ENCODE results near the gene ARHGEF25.

Gene ARHGEF25

DNA sequence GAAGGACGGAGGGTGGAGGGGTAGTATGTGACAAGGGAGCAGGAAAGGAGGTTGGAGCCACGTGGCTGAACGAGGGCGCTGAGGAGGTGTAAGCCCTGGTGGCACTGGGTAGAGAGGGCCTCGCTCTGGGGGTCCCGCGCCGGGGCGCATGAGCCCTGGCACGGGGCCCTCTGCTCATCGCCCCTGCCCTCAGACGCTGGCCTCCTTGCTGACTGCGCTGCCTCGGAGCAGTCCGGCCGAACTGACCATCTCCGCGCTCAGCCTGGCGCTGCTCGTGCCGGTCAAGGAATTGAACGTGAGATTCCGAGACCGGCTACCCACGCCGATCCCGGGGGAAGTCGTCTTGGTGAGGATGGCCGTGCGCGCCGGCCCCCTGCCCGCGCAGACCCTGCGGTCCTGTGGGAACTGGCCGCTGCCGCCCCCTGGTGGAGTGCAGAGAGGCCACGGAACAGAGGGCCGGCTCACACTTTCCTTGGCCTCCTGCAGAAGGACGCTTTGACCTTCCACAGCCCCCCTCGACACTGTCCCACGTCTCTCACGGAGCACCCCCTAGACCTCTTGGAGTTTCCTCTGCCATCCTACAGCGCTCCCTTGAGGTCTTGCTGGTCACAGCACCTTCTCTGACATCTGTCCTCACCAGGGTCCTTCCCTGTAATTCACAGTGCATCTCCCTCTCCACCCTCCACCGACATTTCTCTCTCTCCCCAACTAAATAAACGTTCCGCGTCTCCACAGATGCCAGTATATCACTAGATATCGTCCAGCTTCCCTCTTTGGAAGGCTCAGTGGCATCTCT lies 10.5 kb downstream of the ARHGEF25 start:
- DNase-seq (ENCODE audit: low read depth in 3 of 3), result peak in 2 of 3 experiments; percentile 43 to 59

DNA sequence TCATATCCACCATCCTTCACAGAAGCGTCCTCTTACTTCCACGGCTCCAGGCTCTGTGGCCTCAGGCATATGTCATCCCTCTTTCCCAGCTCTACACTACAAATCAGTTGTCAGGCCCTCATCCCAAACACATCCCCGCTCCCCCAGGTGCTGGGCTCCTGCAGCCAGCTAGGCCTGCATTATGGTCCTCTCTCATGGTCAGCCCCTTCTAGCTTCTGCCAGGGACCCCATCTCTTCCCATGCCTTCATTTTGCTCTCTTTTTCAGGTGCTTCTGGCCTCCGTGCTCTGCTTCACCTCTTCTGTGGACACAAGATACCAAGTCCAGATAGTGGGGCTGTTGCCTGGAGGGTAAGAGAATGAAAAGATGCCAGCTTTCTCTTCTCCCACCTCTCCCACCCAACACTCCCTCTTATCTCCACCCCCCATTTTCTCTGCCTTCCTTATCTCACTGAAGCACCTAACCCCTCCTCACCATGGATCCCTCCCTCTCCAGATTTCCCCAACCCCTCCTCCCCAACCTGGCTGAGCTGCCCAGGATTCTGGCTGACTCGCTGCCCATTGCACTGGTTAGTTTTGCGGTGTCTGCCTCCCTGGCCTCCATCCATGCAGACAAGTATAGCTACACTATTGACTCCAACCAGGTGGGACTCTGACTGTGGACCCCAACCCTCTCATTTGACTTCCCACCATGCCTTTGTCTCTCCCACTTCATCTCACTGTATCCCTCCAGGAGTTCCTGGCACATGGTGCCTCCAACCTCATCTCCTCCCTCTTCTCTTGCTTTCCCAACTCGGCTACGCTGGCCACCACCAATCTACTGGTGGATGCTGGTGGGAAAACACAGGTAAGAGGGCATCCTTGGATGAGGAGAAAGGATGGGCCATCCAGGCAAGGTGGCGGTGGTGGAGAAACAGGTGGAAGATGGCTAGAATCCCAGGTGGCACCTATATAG lies 11.3 kb downstream of the ARHGEF25 start:
- no peak for DNase-seq (ENCODE audit: low read depth in 3 of 3)

DNA sequence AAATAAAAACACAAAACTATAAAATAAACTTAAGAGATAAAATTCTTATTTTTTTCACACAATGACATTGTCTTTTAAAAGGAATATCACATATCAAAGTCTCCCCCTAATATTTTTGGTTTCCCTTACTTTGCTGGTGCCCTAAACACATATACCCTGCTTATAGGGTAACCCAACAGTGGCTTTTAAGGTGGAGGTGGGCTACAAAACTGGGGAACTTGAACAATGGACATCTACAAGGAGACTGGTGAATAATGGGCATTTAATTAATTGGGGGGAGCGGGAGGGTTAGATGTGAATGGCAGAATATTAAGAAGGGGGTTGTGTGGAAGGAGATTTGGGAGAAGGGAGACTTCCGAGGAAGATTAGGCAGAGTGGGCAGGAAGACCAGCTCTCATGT lies 12.2 kb downstream of the ARHGEF25 start:
- no peak for DNase-seq (ENCODE audit: low read depth in 3 of 3)

DNA sequence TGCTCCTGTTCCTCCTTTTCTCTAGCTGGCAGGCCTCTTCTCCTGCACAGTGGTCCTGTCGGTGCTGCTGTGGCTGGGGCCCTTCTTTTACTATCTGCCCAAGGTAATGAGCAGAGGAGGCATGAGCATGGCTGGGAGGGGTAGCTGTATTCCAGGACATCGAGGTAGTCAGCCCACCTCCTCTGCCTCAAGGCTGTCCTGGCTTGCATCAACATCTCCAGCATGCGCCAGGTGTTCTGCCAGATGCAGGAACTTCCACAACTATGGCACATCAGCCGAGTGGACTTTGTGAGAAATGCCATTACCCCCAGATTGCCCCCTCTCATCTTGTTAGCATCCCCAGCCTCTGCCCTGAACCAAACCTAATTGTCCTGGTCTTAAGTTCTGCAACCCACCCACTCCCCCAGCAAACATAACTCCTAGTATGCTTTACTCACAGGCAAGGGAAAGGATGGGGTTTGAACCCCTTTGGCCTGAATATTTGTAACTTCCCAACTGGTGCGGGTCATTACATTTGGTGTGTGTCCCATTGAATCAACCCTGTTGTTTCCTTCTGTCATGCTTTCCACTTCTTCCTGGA lies 12.7 kb downstream of the ARHGEF25 start:
- DNase-seq (ENCODE audit: low read depth in 3 of 3), result no peak

DNA sequence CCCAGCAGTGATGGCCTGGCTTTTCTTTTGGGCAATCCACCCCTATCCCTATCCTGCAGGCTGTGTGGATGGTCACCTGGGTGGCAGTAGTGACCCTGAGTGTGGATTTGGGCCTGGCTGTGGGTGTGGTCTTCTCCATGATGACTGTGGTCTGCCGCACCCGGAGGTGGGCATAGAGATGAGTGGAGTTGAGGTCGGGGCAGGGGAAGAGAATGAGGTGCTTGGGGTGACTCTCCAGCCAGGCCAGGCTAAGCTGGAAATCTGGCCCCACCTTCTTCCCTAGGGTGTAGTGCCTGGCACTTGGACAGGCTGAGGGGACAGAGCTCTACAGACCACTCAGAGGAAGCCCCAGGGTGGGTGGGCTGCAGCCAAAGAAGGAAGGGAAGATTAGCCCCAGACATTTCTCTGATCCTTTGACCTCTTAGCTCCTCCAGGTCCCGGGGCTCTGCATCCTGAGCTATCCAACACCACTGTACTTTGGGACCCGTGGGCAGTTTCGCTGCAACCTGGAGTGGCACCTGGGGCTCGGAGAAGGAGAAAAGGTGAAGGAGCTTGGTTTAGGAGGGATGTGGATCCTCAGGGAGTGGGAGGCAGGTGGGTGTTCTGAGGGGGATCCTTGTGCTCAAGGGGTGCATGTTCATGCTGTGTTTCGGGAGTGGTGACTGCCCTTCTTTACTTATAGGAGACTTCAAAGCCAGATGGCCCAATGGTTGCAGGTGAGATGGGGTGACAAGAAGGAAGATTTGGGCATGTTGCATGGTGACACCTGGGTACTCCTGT lies 13.4 kb downstream of the ARHGEF25 start:
- DNase-seq (ENCODE audit: low read depth in 3 of 3), result no peak

DNA sequence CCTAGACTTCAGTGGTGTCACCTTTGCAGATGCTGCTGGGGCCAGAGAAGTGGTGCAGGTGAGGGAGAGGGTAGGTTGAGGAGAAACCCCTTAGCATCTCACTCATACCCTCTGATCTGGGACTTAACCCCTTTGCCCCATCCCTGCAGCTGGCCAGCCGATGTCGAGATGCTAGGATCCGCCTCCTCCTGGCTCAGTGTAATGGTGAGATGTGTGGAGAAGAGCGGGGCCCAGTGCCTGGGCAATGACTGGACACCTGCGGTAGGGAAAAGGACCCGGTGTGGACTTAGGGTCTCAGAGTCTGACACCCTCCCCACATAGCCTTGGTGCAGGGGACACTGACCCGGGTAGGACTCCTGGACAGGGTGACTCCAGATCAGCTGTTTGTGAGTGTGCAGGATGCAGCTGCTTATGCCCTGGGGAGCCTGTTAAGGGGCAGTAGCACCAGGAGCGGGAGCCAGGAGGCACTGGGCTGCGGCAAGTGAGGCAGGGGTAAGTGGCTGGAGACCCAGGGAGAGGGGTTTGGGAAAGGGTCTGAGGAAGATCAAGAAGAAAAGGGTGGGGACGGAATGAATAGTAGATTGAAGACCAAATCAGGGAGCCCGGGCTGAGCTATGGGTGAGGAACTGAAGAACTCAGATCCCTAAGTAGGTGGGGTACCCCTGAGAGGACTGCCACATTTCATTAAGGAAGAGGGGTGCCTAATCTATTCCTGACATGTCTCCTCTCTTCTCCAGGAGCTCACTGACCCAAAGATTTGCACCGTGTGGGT lies 14.2 kb downstream of the ARHGEF25 start:
- DNase-seq (ENCODE audit: low read depth in 3 of 3), result no peak

GRCh38 chr12:57626111-57626920 lies 15.1 kb downstream of the ARHGEF25 start:
- no peak for DNase-seq (ENCODE audit: low read depth in 3 of 3)

DNA sequence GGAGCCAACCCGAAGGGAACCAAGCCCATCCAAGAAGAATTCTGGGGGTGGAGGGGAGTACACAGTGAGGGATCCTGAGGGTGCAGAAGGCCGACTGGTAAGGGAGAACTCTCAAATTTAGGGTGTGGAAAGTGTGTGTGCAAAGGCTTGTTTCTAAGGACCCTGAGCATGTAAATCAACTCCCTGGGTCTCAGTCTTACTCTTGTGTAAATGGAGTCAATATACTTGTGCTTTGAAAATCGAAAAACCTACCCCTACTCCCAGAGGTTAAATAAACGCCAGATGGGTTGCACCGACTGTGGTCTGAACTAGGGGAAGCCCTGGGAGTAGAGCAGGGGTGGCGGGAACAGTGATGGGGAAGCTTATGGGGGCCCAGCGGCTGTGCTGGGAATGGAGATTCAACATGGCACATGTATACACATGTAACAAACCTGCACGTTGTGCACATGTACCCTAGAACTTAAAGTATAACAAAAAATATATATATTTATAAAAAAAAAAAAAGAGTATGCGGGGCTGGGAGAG lies 15.7 kb downstream of the ARHGEF25 start:
- DNase-seq (ENCODE audit: low read depth in 3 of 3), result no peak

DNA sequence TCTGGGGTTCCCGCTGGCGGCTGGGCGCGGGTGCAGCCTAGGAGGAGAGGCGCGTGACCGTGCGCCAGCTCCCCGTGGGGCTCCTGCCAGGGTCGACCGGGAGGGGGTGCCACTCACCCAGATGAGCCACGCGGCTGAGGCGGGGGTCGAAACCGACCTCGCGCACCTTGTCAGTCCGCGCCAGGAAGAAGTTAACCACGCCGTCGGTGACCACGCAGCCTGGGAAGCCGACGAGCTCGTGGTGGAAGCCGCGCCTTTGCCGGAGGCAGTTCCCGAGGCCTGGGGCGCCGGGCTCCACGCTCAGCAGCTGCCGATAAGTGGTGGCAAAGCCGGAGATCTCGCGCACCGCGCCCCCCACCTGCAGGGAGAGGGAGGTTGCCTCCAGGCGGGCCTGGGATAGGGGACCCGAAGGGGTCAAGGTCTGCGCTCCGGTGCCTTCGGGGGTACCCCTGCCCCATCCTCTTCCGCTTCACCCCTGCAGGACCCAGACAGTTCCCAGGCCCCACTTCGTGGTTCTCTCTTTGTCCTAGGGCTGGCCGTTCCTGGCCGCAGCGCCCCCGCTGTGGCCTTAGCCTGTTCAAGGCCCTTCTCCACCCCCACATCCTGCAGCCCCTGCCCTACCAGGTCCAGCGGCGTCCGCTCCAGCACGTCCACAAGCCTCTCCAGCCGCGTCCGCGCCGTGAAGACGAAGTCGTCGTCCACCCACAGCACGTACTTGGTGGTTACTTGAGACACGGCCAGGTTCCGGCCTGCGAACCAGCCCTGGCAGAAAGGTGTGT lies 16.5 kb downstream of the ARHGEF25 start:
- no peak for DNase-seq (ENCODE audit: low read depth in 3 of 3)

- DNase-seq (ENCODE audit: low read depth in 3 of 3), result no peak
Measured at GRCh38 chr12:57628280-57629191, 17.3 kb downstream of the ARHGEF25 start.

DNA sequence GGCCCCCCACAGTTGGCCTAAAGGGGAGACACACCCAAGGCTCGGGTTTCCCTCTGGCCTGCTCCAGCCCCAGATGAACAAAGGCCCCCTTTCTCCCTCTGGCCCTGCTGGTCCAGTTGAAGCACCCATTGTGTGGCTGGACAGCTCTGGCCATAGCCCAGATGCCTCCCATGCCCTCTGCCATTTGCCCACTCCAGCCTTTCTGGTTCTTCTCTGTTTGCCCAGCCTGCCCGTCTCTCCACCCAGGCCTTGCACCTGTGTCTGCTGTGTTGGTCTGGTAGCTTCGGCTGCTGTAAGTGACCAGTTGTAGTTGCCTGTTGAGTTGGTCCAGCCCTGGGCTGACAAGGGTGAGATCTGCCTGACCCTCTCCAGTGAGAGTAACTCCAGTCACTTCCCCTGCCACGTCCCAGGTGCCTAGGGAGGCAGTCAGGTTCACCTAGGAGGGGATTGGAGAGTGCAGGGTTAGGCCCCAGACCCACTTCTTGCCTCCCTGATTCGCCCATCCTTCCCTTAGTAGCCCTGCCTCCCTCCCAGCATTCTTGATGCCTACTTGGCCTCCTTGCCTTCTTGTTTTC lies 18.7 kb downstream of the ARHGEF25 start:
- DNase-seq (ENCODE audit: low read depth in 3 of 3), result no peak

DNA sequence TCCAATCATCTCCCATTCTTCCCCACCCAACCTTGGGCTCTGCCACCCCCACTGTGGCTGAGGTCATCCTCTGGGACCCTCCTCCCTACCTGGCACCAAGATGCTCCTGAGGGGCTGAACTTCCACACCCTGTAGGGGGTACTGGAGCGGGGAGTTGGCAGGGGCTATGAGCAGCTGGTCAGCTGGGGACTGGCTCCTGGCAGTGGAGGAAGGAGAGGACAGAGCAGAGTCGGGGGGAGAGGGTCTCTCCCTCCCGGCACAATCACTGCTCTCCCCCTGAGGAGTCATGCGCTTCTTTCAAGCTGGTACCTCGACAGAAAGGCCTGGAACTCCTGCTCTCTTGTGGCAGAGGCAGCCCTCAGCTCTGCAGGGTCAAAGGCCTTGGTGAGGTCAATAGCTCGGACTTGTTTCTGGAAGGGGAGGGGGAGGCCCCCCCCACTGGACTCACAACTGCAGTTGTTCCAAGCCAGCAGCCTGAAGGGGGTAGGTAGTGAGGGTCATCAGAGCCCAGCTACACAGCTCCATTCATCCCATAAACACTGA lies 19.7 kb downstream of the ARHGEF25 start:
- no peak for DNase-seq (ENCODE audit: low read depth in 3 of 3)

DNA sequence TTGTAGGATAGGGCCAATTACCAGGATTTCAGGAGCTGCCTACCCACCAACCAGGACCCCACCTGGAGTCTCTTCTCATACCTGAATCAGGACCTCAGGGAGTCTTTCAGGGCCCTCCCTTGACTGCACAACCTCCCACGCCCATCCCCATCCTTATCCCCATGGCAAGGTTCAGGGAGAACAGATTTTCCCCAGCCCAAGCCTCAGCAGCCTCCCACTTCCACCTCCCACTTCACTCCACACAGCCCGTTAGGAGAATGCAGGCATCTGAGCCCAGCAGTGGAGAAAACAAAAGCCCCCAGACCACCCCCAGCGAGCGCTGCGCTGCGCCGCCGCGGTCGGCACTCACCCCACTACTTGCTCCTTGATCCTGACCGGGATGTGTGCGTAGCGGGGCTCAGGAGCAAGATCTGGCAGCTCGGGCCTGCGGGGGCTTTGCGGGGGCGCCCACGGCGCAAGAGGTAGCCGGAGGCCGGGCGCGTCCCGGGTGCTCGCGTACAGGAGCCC lies 20.4 kb downstream of the ARHGEF25 start:
- no peak for DNase-seq (ENCODE audit: low read depth in 3 of 3)

DNA sequence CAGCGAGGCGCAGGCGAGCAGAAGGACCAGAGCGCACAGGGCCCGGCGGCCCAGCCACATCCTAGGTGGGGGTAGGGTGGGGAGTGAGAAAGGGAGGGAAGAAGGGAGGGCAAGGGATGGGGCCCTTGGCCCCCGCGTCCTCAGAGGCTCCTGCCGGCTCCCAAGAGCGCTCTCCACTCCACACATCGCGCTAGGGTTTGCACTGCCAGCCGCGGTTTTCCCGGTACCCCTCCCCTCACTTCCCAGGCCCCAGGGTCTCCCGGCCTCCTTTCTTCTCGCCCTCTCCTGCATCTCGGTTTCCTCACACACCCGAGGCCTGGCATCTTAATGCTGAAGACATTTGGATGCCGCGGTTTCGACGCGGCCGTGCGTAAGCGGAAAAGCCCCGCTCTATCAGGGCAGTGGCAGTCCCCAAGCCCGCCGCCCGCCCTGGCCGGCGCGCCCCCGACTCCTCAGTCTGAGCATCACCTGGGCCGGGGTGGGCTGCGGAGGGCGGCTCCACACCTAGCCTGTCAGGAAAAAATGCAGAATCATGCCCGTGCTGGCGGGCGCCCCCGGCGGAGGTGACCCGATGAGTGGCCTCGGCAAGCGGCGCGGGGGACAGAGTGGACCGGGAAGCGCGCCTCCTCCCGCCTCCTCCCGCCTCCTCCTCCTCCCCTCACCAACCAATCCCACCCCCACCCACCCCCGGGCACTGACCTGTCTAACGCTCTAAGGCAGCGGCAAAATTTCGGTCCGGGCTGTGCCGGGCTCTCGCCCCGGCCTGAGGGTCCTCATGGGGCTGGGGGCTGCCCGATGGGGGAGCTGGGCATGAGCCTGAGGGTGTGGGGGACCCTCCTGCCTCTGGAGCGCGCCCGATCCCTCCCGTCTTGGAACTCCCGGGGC lies 21.1 kb downstream of the ARHGEF25 start:
- peak in 1 of 3 experiments; percentile 25 for DNase-seq (ENCODE audit: low read depth in 3 of 3)

DNA sequence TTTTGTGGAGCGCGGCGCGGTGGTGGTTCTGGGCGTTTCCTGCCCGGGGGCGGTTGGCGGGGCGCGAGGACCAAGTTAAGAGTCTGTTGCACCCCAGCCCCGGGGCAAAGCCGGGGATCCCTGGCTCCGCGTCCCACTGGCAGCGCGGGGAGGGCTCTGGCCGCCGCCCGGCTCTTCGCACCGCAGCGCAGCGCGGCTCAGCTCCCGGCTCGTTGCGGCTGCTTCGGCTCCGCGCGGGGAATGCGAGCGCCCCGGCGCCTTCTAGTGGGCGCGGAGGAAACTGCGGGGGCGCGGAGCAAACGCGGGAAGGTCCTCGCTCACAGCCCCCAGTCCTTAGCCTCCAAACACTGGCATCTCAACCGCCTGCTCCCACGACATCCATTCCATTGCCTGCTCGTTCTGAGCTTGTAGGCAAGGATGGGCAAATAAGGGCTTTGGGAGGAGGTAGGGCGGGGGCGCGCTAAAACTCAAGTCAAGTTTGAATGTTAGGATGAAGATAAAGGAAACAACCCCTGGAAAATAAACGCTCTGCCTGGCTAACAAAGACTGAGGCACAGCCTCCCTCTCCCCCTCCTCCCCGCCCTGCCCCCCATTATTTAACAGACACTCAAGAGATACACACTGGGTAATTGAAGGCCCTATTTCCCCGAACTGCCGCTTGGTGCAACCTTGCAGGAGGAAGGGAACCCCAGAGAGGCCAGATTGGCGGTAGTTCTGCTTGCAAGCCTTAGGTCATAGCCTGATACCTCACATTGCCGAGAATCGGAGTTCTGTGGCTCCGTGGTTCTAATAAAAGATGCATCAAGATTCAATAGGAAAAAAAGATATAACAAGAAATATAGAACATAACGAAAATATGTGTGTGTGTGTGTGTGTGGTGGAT lies 22.0 kb downstream of the ARHGEF25 start, which contains the start of gene B4GALNT1:
TSS of gene B4GALNT1 (minus strand) at position 244 of the 883 bp plus-strand sequence. CDS start 1,069 bp downstream, outside the sequence.
- DNase-seq (ENCODE audit: low read depth in 3 of 3), result peak; percentile 40 to 67 (median 41)
